ENCODE measurements around the gene SMARCA4.
"Not testable (repeated sequence)": the region's sequence is repeated elsewhere in the genome, so short reads cannot be mapped to it uniquely, and the experiment has no call there.

SMARCA4 gene

DNA sequence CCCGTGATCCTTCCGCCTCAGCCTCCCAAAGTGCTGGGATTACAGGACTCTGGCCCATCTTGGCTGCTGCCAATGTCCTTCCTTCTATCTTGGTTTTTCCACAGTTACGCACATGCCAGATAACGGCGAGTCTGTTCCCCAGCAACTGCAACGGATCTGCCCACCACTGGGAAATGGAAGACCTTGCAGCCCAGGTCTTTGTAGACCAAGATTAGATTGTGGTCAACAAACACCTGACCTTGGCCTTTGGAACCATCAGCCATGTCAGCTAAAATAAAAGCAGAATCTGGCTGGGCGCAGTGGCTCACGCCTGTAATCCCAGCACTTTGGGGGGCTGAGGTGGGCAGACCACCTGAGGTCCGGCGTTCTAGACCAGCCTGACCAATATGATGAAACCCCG, 118.1 kb downstream of the SMARCA4 start:
- no peak for DNase-seq

DNA sequence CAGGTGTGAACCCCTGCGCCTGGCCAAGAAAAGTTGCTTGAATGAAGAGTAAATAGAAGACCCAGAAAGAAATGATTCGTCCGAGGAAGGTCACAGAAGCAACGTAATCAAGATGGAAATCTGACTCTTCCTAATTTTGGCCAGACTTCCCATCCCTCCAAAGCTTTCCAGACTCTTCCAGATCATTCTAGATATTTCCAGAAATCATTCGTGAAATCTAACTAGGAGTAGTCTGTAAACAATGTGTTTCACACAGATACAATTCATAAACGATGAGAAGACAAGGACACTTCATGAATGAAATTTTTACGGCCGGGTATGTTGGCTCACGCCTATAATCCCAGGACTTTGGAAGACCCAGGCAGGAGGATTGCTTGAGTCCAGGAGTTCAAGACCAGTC, 119.2 kb downstream of the SMARCA4 start:
- no peak for DNase-seq

DNA sequence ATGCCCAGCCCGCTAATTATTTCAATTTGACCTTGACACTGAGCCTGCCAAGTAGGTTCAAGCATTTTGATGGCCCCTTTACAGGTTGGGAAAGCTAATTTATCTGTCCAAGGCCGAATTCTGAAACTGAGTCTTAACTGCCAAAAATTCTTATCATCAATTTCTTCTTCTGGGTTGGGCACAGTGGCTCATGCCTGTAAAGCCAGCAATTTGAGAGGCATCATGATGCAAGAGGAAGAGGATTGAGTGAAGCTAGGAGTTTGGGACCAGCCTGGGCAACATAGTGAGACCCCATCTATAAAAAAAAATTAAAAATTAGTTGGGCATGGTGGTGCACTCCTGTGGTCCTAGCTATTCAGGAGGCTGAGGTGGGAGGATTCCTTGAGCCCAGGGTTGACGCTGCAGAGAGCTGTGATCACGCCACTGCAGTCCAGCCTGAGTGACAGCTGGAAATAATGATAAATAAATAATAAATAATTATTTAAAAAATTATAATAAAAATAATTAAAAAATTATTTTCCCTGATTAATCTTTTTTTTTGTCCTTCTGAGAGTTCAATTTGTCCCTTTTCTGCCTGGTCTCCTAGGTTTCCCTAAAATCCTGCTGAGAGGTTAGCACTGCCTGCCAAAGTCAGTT, 127.2 kb downstream of the SMARCA4 start:
- no peak for DNase-seq

GRCh38 chr19:11088506-11089253, 127.8 kb downstream of the SMARCA4 start:
- no peak for DNase-seq

GRCh38 chr19:11089254-11090013, 128.6 kb downstream of the SMARCA4 start, which contains the start of gene LDLR:
LDLR (plus strand) TSS chr19:11089463; CDS start chr19:11089549, 86 bp downstream.
- peak; percentile 95 for DNase-seq

DNA sequence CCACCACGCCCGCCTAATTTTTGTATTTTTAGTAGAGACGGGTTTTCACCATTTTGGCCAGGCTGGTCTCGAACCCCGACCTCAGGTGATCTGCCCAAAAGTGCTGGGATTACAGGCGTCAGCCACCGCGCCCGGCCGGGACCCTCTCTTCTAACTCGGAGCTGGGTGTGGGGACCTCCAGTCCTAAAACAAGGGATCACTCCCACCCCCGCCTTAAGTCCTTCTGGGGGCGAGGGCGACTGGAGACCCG, 129.1 kb downstream of the SMARCA4 start:
- not testable (repeated sequence) for DNase-seq

DNA sequence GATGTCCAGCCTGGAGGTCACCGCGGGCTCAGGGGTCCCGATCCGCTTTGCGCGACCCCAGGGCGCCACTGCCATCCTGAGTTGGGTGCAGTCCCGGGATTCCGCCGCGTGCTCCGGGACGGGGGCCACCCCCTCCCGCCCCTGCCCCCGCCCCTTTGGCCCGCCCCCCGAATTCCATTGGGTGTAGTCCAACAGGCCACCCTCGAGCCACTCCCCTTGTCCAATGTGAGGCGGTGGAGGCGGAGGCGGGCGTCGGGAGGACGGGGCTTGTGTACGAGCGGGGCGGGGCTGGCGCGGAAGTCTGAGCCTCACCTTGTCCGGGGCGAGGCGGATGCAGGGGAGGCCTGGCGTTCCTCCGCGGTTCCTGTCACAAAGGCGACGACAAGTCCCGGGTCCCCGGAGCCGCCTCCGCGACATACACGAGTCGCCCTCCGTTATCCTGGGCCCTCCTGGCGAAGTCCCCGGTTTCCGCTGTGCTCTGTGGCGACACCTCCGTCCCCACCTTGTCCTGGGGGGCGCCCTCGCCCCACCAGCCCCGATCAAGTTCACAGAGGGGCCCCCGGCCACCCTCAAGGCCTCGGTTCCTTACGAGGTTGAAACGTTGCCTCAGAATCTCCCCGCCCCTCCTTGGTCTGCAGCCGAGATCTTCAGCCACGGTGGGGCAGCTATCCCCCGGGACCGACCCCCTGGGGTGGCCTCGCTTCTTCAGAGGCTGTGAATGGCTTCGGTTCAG, 129.6 kb downstream of the SMARCA4 start:
- peak; percentile 97 for DNase-seq

DNA sequence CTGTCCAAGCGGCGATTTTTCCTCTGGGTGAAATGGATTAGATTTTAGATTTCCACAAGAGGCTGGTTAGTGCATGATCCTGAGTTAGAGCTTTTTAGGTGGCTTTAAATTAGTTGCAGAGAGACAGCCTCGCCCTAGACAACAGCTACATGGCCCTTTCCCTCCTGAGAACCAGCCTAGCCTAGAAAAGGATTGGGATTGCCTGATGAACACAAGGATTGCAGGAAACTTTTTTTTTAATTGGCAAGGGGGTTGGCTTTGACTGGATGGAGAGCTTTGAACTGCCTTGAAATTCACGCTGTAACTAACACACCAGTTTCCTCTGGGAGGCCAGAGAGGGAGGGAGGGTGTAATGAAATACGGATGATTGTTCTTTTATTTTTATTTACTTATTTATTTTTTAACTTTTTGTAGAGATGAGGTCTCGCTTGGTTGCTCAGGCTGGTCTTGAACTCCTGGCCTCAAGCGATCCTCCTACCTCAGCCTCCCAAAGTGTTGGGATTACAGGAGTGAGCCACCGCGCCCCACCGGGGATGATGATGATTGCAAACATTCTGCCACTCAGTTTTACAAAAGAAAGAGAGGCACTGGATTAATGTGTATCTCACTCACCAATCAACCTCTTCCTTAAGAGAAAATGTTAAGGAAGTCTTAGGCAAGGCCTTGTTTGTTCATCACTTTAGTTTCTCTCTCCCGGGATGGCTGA, 130.3 kb downstream of the SMARCA4 start:
- no peak for DNase-seq

- no peak for DNase-seq
Observed at GRCh38 chr19:11091703-11092153, 130.9 kb downstream of the SMARCA4 start.

DNA sequence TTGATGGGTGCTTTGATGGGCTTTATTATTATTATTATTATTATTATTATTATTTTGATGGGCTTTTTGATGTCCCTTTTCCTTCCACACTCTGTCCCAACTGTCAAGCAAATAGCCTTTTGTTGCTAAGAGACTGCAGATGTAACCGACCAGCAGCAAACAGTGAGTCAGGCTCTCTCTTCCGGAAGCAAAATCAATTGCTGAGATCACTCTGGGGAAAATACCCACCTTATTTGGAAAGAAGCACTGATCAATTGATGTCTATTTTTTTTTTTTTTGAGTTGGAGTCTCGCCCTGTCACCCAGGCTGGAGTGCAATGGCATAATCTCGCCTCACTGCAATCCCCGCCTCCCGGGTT, 131.3 kb downstream of the SMARCA4 start:
- no peak for DNase-seq

- no peak for DNase-seq
Observed at GRCh38 chr19:11093689-11094238, 132.9 kb downstream of the SMARCA4 start.

DNA sequence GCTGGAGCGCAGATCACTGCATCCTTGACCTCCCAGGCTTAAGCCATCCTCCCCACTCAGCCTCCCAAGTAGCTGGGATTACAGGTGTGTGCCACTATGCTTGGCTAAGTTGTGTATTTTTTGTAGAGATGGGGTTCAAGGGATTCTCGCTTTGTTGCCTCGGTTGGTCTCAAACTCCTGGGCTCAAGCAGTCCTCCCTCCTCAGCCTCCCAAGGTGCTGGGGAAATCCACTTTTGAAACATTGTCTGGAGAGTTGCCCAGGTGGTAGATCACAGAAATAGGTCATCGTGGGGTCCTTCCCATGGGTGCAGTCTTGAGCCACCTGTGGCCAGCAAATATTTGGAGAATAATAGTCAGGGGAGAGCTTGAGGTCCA, 133.7 kb downstream of the SMARCA4 start:
- no peak for DNase-seq

DNA sequence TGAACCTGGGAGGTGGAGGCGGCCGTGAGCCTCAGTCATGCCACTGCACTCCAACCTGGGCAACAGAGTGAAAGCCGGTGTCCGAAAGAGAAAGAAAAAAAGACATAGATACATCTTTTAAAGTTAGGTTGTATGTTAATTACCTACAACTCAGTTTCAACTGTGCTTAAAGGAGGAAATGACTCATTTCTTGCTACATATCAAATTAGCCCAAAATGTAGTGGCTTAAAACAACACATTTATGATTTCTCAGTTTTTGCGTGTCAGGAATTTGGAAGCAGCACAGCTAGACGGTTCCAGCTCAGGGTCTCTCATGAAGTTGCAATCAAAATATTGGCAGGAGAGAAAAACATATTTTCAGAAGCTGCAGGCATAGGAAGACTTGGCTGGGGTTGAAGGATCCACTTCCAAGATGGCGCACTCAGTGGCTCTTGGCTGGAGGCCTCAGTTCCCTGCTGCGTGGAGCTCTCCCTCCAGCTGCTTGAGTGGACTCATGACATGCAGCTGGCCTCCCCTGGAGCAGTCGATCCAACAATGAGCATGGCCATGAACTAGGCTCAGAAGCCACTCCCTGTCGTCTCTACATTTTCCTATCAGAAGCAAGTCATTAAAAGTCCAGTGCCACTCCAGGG, 135.5 kb downstream of the SMARCA4 start:
- DNase-seq: no peak

DNA sequence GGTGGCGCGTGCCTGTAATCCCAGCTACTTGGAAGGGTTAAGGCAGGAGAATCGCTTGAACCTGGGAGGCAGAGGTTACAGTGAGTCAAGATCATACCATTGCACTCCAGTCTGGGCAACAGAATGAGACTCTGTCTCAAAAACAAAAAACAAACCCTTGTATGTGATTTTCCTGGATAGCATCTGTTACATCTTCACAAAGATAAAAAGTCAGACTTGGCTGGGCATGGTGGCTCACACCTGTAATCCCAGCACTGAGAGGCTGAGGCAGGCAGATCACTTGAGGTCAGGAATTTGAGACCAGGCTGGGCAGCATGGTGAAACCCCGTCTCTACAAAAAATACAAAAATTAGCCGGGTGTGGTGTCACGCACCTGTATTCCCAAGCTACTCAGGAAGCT, 136.5 kb downstream of the SMARCA4 start:
- DNase-seq: not testable (repeated sequence)

GRCh38 chr19:11098327-11098726, 137.5 kb downstream of the SMARCA4 start:
- DNase-seq: no peak

GRCh38 chr19:11098861-11099260, 138.0 kb downstream of the SMARCA4 start:
- no peak for DNase-seq

GRCh38 chr19:11100049-11100448, 139.2 kb downstream of the SMARCA4 start:
- DNase-seq: no peak

DNA sequence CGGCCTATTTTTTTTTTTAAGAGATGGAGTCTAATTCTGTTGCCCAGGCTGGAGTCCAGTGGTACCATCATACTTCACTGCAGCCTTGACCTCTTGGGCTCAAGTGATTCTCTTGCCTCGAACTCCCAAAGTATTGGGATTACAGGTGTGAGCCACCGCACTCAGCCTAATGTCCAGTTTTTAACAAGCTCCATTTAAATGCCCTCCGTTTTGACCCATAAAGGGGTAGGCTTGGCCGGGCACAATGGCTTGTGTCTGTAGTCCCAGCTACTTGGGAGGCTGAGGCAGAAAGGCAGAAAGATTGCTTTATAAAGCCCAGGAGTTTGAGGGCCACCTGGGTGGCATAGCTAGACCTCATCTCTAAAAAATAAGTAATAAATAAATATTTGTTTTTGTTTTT, 140.2 kb downstream of the SMARCA4 start:
- no peak for DNase-seq

DNA sequence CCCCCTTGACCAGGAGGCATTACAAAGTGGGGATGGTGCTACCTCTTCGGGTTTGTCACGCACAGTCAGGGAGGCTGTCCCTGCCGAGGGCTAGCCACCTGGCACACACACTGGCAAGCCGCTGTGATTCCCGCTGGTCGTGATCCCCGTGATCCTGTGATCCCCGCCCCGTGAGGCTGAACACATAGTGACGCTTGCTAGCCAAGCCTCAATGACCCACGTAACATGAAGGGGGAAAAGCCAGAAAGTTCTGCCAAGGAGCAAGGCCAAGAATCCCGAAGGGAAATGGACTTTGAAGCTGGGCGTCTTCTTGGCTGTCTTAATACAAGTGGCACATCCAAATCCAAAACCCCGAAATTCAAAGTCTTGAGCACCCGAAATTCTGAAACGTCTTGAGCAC, 142.1 kb downstream of the SMARCA4 start:
- DNase-seq: no peak

- not testable (repeated sequence) for DNase-seq
Observed at GRCh38 chr19:11103667-11104066, 142.8 kb downstream of the SMARCA4 start.

- DNase-seq: no peak
Observed at GRCh38 chr19:11105014-11105636, 144.3 kb downstream of the SMARCA4 start.

DNA sequence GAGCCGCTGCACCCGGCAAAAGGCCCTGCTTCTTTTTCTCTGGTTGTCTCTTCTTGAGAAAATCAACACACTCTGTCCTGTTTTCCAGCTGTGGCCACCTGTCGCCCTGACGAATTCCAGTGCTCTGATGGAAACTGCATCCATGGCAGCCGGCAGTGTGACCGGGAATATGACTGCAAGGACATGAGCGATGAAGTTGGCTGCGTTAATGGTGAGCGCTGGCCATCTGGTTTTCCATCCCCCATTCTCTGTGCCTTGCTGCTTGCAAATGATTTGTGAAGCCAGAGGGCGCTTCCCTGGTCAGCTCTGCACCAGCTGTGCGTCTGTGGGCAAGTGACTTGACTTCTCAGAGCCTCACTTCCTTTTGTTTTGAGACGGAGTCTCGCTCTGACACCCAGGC, 145.6 kb downstream of the SMARCA4 start:
- no peak for DNase-seq
